A673 (cell line): ENCODE data around the gene NRM. TPM values are rescaled to one million over a fixed set of nuclear protein-coding genes. Genes with fewer than 3 reads are reported as not detected.

Experiments
- BruUV-seq: library from RNA; stranded (reverse); fragments of 400-500 nt; replicated peaks from 2 replicates; lab custom pipeline; 2021; lab: Mats Ljungman, UMichigan
- CTCF ChIA-PET: fragments of 300-600 bp; sonication (Branson Sonifier 250); formaldehyde crosslinking; loops from one replicate; lab custom pipeline; 2022; ENCODE audit warnings: antibody characterized with exemption; lab: Charles Lee
- POLR2A ChIA-PET: fragments of 300-600 bp; sonication (Branson Sonifier 250); formaldehyde crosslinking; loops from one replicate; lab custom pipeline; 2022; ENCODE audit warnings: antibody characterized with exemption; ENCODE audit not compliant: low non-redundant PET; lab: Charles Lee
- DNase-seq: peaks from one replicate; pipeline ENCODE4 v3.0.0-alpha.2; 2015; ENCODE audit warnings: low spot score
- H3K27ac ChIP-seq: fragments of 200-600 bp; sonication (generic); 2 replicates; pipeline ENCODE4 v1.5.1; 2016; ENCODE audit warnings: mixed run types, low read depth, mild to moderate bottlenecking, mixed read lengths, antibody characterized with exemption, low read length; ENCODE audit not compliant: poor library complexity, severe bottlenecking
- H3K27me3 ChIP-seq: fragments of 200-600 bp; sonication (generic); replicated peaks from 2 replicates; pipeline ENCODE4 v1.6.1; 2017; ENCODE audit warnings: mixed run types, low read depth, mild to moderate bottlenecking, mixed read lengths, antibody characterized with exemption, low read length; ENCODE audit not compliant: insufficient read depth, poor library complexity
- H3K36me3 ChIP-seq: fragments of 200-600 bp; sonication (generic); 2 replicates; pipeline ENCODE4 v1.6.1; 2016; ENCODE audit warnings: mixed run types, mild to moderate bottlenecking, mixed read lengths, antibody characterized with exemption, low read length; ENCODE audit not compliant: insufficient read depth, poor library complexity, severe bottlenecking
- H3K4me1 ChIP-seq: fragments of 200-600 bp; sonication (generic); 2 replicates; pipeline ENCODE4 v1.6.1; 2017; ENCODE audit warnings: mixed run types, mild to moderate bottlenecking, mixed read lengths, antibody characterized with exemption, low read length; ENCODE audit not compliant: insufficient read depth, poor library complexity, severe bottlenecking
- H3K4me3 ChIP-seq: fragments of 200-600 bp; sonication (generic); 2 replicates; pipeline ENCODE4 v1.5.1; 2016; ENCODE audit warnings: low read depth, mixed run types, mild to moderate bottlenecking, mixed read lengths, low read length; ENCODE audit not compliant: poor library complexity, severe bottlenecking
- H3K9me3 ChIP-seq: fragments of 200-600 bp; sonication (generic); 2 replicates; pipeline ENCODE4 v1.6.1; 2016; ENCODE audit warnings: mixed run types, low read depth, mild to moderate bottlenecking, mixed read lengths, antibody characterized with exemption, low read length; ENCODE audit not compliant: poor library complexity, severe bottlenecking
- CTCF ChIP-seq: fragments of 300-800, 200-600 bp; sonication (generic); conservative IDR thresholded peaks from 2 replicates; pipeline ENCODE4 v1.5.1; 2017; ENCODE audit warnings: low read depth, mild to moderate bottlenecking, antibody characterized with exemption, low read length, moderate library complexity, mixed read lengths
- EZH2 ChIP-seq: fragments of 200-600 bp; sonication (generic); IDR thresholded peaks from 2 replicates; pipeline ENCODE4 v1.6.1; 2017; ENCODE audit warnings: borderline replicate concordance, low read depth, mild to moderate bottlenecking, mixed read lengths, antibody characterized with exemption, low read length; ENCODE audit not compliant: poor library complexity, severe bottlenecking
- intact Hi-C: fragments of 100-400 bp; cut with micrococcal nuclease; formaldehyde crosslinking; loops from one replicate; pipeline ENCODE4 v1.10.0; 2022; ENCODE audit not compliant: unreplicated experiment
- total RNA-seq: library from RNA; stranded (reverse); gene quantifications from 2 replicates; pipeline ENCODE4 v1.2.3, GENCODE V29; 2021

The NRM gene
- total RNA-seq, 1 experiment from 2014 or later, result 49.8 TPM

DNA sequence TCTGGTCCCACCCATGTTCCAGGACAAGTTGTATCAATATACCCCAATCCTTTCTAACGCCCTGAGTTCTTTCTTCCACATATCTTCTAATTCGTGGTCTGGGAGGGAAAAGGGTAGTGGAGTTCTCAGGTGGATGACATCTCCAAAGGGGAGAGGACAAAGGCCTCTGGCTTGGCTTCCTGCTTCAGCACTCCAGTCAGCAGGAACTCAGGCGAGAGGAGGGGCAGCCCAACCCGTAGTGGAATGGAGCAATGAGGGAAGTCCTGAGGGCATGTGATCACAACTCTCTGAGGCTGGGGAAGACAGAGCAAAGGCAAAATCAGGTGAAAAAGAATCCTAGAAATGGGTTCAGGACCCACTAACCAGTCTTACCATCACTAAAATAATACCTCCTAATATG is 9.6 kb upstream of the NRM start:
- Histone ChIP-seq H3K27me3 (no peaks in the 10 kb centered on the region), H3K9me3 (no peaks in the 10 kb centered on the region), H3K27ac (no peak overlapping the region), H3K4me1 (no peaks in the 10 kb centered on the region), H3K36me3 (peaks cover 24% of the 10 kb centered on the region), H3K4me3 (no peak overlapping the region)
- ChIA-PET POLR2A (interaction anchor here (0.6 kb wide), 1 partner anchor 36 kb away, joined by 5 read pairs; no protein-coding TSS in a partner anchor), CTCF (no interaction called here)
- no peak for DNase-seq
- no TSS peak for BruUV-seq
- TF ChIP-seq EZH2 (no peak), CTCF (no peak)
- intact Hi-C loops, result no loop called here

GRCh38 chr6:30696432-30696831 is 5.6 kb upstream of the NRM start:
- POLR2A ChIA-PET, result no interaction called here
- Histone ChIP-seq H3K27me3 (no peaks in the 10 kb centered on the region), H3K36me3 (peaks cover 13% of the 10 kb centered on the region), H3K4me1 (peaks cover 4% of the 10 kb centered on the region), H3K4me3 (no peak overlapping the region), H3K9me3 (no peaks in the 10 kb centered on the region), H3K27ac (no peak overlapping the region)
- intact Hi-C loops, result no loop called here
- no TSS peak for BruUV-seq
- CTCF ChIA-PET, result no interaction called here
- no peak for DNase-seq
- TF ChIP-seq CTCF, result no peak
- TF ChIP-seq EZH2, result no peak

- intact Hi-C loops, result loop anchor here (2.0 kb wide), 1 partner anchor 25 kb away; the partner anchor contains the start of gene MDC1
- CTCF ChIA-PET, result no interaction called here
- Histone ChIP-seq H3K36me3 (no peaks in the 10 kb centered on the region), H3K27me3 (no peaks in the 10 kb centered on the region), H3K27ac (peak overlapping the region; percentile 70), H3K9me3 (no peaks in the 10 kb centered on the region), H3K4me1 (peaks cover 24% of the 10 kb centered on the region), H3K4me3 (peak overlapping the region; percentile 75)
- POLR2A ChIA-PET, result no interaction called here
- BruUV-seq, result TSS peak; percentile 25
- DNase-seq, result peak; percentile 54
- TF ChIP-seq EZH2 (no peak), CTCF (no peak)
These were observed 544 bp upstream of the NRM start for GRCh38 chr6:30691208-30691847.
